ENCODE data around the gene LSM14B. TPM values are rescaled to one million over a fixed set of nuclear protein-coding genes. Genes with fewer than 3 reads are reported as not detected.

The LSM14B gene
- total RNA-seq, 1 experiment from 2014 or later = 82.4 TPM

GRCh38 chr20:62158088-62158400 lies 35.8 kb downstream of the LSM14B start:
- no peak overlapping the region for H3T11ph ChIP-seq (ENCODE audit: low read length)
- H4K8ac ChIP-seq (replicated peaks; ENCODE audit: insufficient read length, low read depth, low read length) = no peak overlapping the region
- H3K27ac ChIP-seq (ENCODE audit: insufficient read length, low read depth, low read length) = no peak overlapping the region
- H3K27me3 ChIP-seq (ENCODE audit: insufficient read depth, low read length) = no peaks in the 10 kb centered on the region
- no peak overlapping the region for H4K5ac ChIP-seq (ENCODE audit: insufficient read length, low read depth, low read length)
- Mint-ChIP-seq H3K9me3 (peaks cover 0 to 3% of the 10 kb centered on the region in 2 experiments; a peak in 1 of 5 replicates), H3K4me1 (peaks cover 25 to 29% of the 10 kb centered on the region in 2 experiments), H3K36me3 (ENCODE audit: insufficient read depth in 1 of 3, low read depth in 3 of 3) (peaks cover 26 to 53% (median 45%) of the 10 kb centered on the region in 3 experiments), H3K27me3 (ENCODE audit: low read depth) (no peaks in the 10 kb centered on the region), H3K4me3 (no peak overlapping the region), H3K27ac (peak overlapping the region in 1 of 3 experiments; percentile 68; a peak in 1 of 7 replicates)
- no peak overlapping the region for H3K9ac ChIP-seq (ENCODE audit: extremely low read depth, insufficient read length, low read length)
- no peak overlapping the region for H3K4me2 ChIP-seq (ENCODE audit: insufficient read depth, insufficient read length, low read length)
- no peak overlapping the region for H2BK120ac ChIP-seq (ENCODE audit: low read depth, low read length, poor library complexity, severe bottlenecking)
- H3K23me2 ChIP-seq (ENCODE audit: insufficient read length, low read depth, low read length, poor library complexity, severe bottlenecking) = no peaks in the 10 kb centered on the region
- H3K79me2 ChIP-seq (ENCODE audit: insufficient read depth, low read length) = peaks cover 10% of the 10 kb centered on the region; the same call in 1 of the 2 replicates
- no peaks in the 10 kb centered on the region for H3K4me1 ChIP-seq (ENCODE audit: insufficient read depth, low read length)
- H3K79me1 ChIP-seq (ENCODE audit: insufficient read depth, low read depth, low read length, poor library complexity, severe bottlenecking) = peaks cover 4% of the 10 kb centered on the region
- no peak overlapping the region for H3K4ac ChIP-seq (ENCODE audit: low read depth, low read length)
- no peak overlapping the region for H3K18ac ChIP-seq (ENCODE audit: insufficient read length, low read depth, low read length)
- H2BK5ac ChIP-seq (ENCODE audit: insufficient read length, low read length) = no peak overlapping the region
- H4K91ac ChIP-seq (ENCODE audit: insufficient read length, low read depth, low read length) = no peak overlapping the region
- no peaks in the 10 kb centered on the region for H3K9me3 ChIP-seq (ENCODE audit: control insufficient read depth, low read depth, low read length)
- DNase-seq = no peak
- no peak overlapping the region for H3K56ac ChIP-seq (ENCODE audit: insufficient read length, low read depth, low read length)
- TF ChIP-seq CTCF (conservative IDR thresholded peaks at IDR 0.05) = no peak
- no peak overlapping the region for H2BK15ac ChIP-seq (ENCODE audit: low read depth, low read length)
- no peak overlapping the region for H2AK5ac ChIP-seq (ENCODE audit: insufficient read length, low read length)
- H3K23ac ChIP-seq (ENCODE audit: insufficient read length, low read depth, low read length) = no peak overlapping the region
- H2AFZ ChIP-seq (ENCODE audit: low read length) = no peak overlapping the region
- no peaks in the 10 kb centered on the region for H4K20me1 ChIP-seq (ENCODE audit: control insufficient read depth, insufficient read depth, insufficient read length)
- no peak overlapping the region for H3K14ac ChIP-seq (ENCODE audit: insufficient read depth, low read length)
- no CpG with 5 or more reads among the region's 12 CpGs for WGBS (ENCODE audit: extremely low coverage, insufficient read length, low lambda C conversion rate)
- H2BK20ac ChIP-seq (ENCODE audit: low read depth, low read length, poor library complexity, severe bottlenecking) = no peak overlapping the region
- no peak overlapping the region for H2BK12ac ChIP-seq (ENCODE audit: insufficient read length, low read depth, low read length)

Data from H9 (cell line).